ENCODE results near the gene AUTS2. TPM values are rescaled to one million over a fixed set of nuclear protein-coding genes. Genes with fewer than 3 reads are reported as not detected.

Gene AUTS2
- total RNA-seq, 1 experiment from 2014 or later = not detected

GRCh38 chr7:70580161-70580560 lies 981.9 kb downstream of the AUTS2 start:
- intact Hi-C loops (cut with micrococcal nuclease; ENCODE audit: unreplicated experiment) = no loop called here
- H3K9me3 Mint-ChIP-seq (ENCODE audit: low read depth, unreplicated experiment) = peaks cover 2% of the 10 kb centered on the region
- H3K4me3 Mint-ChIP-seq (ENCODE audit: low read depth, unreplicated experiment) = no peak overlapping the region
- no peak overlapping the region for H3K27ac Mint-ChIP-seq (ENCODE audit: unreplicated experiment)
- TF ChIP-seq CTCF (IDR thresholded peaks at IDR 0.05; ENCODE audit: unreplicated experiment) = no peak
- H3K27me3 Mint-ChIP-seq (ENCODE audit: unreplicated experiment) = no peaks in the 10 kb centered on the region
- CTCF ChIA-PET = no interaction called here
- no peak for DNase-seq
- no peaks in the 10 kb centered on the region for H3K36me3 Mint-ChIP-seq (ENCODE audit: insufficient read depth, unreplicated experiment)
- no peaks in the 10 kb centered on the region for H3K4me1 Mint-ChIP-seq (ENCODE audit: low read depth, unreplicated experiment)
- BruUV-seq (replicated peaks) = no TSS peak

- H3K9me3 Mint-ChIP-seq (ENCODE audit: low read depth, unreplicated experiment) = peaks cover 5% of the 10 kb centered on the region
- no TSS peak for BruUV-seq (replicated peaks)
- intact Hi-C loops (cut with micrococcal nuclease; ENCODE audit: unreplicated experiment) = no loop called here
- no peaks in the 10 kb centered on the region for H3K27me3 Mint-ChIP-seq (ENCODE audit: unreplicated experiment)
- H3K4me1 Mint-ChIP-seq (ENCODE audit: low read depth, unreplicated experiment) = no peaks in the 10 kb centered on the region
- H3K36me3 Mint-ChIP-seq (ENCODE audit: insufficient read depth, unreplicated experiment) = no peaks in the 10 kb centered on the region
- TF ChIP-seq CTCF (IDR thresholded peaks at IDR 0.05; ENCODE audit: unreplicated experiment) = no peak
- no peak for DNase-seq
- CTCF ChIA-PET = no interaction called here
- no peak overlapping the region for H3K4me3 Mint-ChIP-seq (ENCODE audit: low read depth, unreplicated experiment)
- no peak overlapping the region for H3K27ac Mint-ChIP-seq (ENCODE audit: unreplicated experiment)
These were observed 984.9 kb downstream of the AUTS2 start for GRCh38 chr7:70582927-70583895.

GRCh38 chr7:70583965-70584883 lies 985.9 kb downstream of the AUTS2 start:
- Mint-ChIP-seq H3K36me3 (ENCODE audit: insufficient read depth, unreplicated experiment) (no peaks in the 10 kb centered on the region), H3K9me3 (ENCODE audit: low read depth, unreplicated experiment) (peaks cover 5% of the 10 kb centered on the region), H3K27me3 (ENCODE audit: unreplicated experiment) (no peaks in the 10 kb centered on the region), H3K4me1 (ENCODE audit: low read depth, unreplicated experiment) (no peaks in the 10 kb centered on the region), H3K4me3 (ENCODE audit: low read depth, unreplicated experiment) (no peak overlapping the region), H3K27ac (ENCODE audit: unreplicated experiment) (no peak overlapping the region)
- CTCF ChIA-PET = no interaction called here
- intact Hi-C loops (cut with micrococcal nuclease; ENCODE audit: unreplicated experiment) = no loop called here
- no peak for DNase-seq
- BruUV-seq (replicated peaks) = no TSS peak
- no peak for TF ChIP-seq CTCF (IDR thresholded peaks at IDR 0.05; ENCODE audit: unreplicated experiment)

GRCh38 chr7:70585071-70585470 lies 986.8 kb downstream of the AUTS2 start:
- CTCF ChIA-PET = no interaction called here
- DNase-seq = no peak
- Mint-ChIP-seq H3K4me3 (ENCODE audit: low read depth, unreplicated experiment) (no peak overlapping the region), H3K36me3 (ENCODE audit: insufficient read depth, unreplicated experiment) (no peaks in the 10 kb centered on the region), H3K4me1 (ENCODE audit: low read depth, unreplicated experiment) (no peaks in the 10 kb centered on the region), H3K27ac (ENCODE audit: unreplicated experiment) (no peak overlapping the region), H3K9me3 (ENCODE audit: low read depth, unreplicated experiment) (peaks cover 5% of the 10 kb centered on the region), H3K27me3 (ENCODE audit: unreplicated experiment) (no peaks in the 10 kb centered on the region)
- intact Hi-C loops (cut with micrococcal nuclease; ENCODE audit: unreplicated experiment) = no loop called here
- no TSS peak for BruUV-seq (replicated peaks)
- TF ChIP-seq CTCF (IDR thresholded peaks at IDR 0.05; ENCODE audit: unreplicated experiment) = no peak
